NCI-H748 treated with DMSO at 0.1 percent for 48 hours (cell line): ENCODE measurements around the gene IPO13.

ENCODE experiments used
- DNase-seq: peaks from one replicate; lab custom pipeline; 2025; lab: John Stamatoyannopoulos, UW

IPO13 gene

GRCh38 chr1:43974443-43975248, 27.9 kb downstream of the IPO13 start, which contains the start of gene ATP6V0B:
TSS of gene ATP6V0B (plus strand) at chr1:43974960. CDS start at chr1:43975041, 81 bp downstream.
- DNase-seq: peak; percentile 97

GRCh38 chr1:43975249-43975961, 28.7 kb downstream of the IPO13 start:
- DNase-seq: no peak

GRCh38 chr1:43976045-43976444, 29.3 kb downstream of the IPO13 start:
- no peak for DNase-seq

GRCh38 chr1:43976890-43977289, 30.1 kb downstream of the IPO13 start:
- no peak for DNase-seq

- no peak for DNase-seq
Measured at GRCh38 chr1:43977376-43978263, 30.9 kb downstream of the IPO13 start.

- DNase-seq: no peak
Measured at GRCh38 chr1:43978264-43978550, 31.5 kb downstream of the IPO13 start.

GRCh38 chr1:43978551-43979260, 32.0 kb downstream of the IPO13 start, which contains the start of gene B4GALT2:
TSS of gene B4GALT2 (plus strand) at chr1:43979210. CDS start at chr1:43981161, 1,951 bp downstream.
- DNase-seq: peak; percentile 33

- DNase-seq: no peak
Measured at GRCh38 chr1:43979261-43979527, 32.4 kb downstream of the IPO13 start.

- peak; percentile 12 for DNase-seq
Measured at GRCh38 chr1:43979528-43980254, 32.9 kb downstream of the IPO13 start.

- no peak for DNase-seq
Measured at GRCh38 chr1:43980255-43981134, 33.7 kb downstream of the IPO13 start.

GRCh38 chr1:43981135-43981491, 34.4 kb downstream of the IPO13 start:
- no peak for DNase-seq

GRCh38 chr1:43981636-43982035, 34.9 kb downstream of the IPO13 start:
- no peak for DNase-seq

GRCh38 chr1:43982241-43982640, 35.5 kb downstream of the IPO13 start:
- DNase-seq: no peak

GRCh38 chr1:43982808-43983207, 36.1 kb downstream of the IPO13 start:
- no peak for DNase-seq

GRCh38 chr1:43983253-43983899, 36.6 kb downstream of the IPO13 start:
- DNase-seq: no peak

- DNase-seq: no peak
Measured at GRCh38 chr1:43984855-43985254, 38.1 kb downstream of the IPO13 start.

GRCh38 chr1:43985984-43986595, 39.3 kb downstream of the IPO13 start:
- DNase-seq: no peak

- DNase-seq: no peak
Measured at GRCh38 chr1:43986712-43987111, 40.0 kb downstream of the IPO13 start.

GRCh38 chr1:43987159-43987902, 40.6 kb downstream of the IPO13 start:
- DNase-seq: no peak
